CD4-positive, alpha-beta T cell treated with Interleukin-4 for 4 hours (primary cell): ENCODE results near the gene ZNF141.
"Not testable (repeated sequence)": the region's sequence is repeated elsewhere in the genome, so short reads cannot be mapped to it uniquely, and the experiment has no call there.

ENCODE experiments used
- DNase-seq: peaks from one replicate; pipeline ENCODE4 v3.0.0-alpha.2; 2020

The ZNF141 gene

GRCh38 chr4:337143-337931, at the start of gene ZNF141:
ZNF141 (plus strand) TSS chr4:337814; CDS start chr4:337984, 170 bp downstream.
- peak; percentile 95 for DNase-seq

DNA sequence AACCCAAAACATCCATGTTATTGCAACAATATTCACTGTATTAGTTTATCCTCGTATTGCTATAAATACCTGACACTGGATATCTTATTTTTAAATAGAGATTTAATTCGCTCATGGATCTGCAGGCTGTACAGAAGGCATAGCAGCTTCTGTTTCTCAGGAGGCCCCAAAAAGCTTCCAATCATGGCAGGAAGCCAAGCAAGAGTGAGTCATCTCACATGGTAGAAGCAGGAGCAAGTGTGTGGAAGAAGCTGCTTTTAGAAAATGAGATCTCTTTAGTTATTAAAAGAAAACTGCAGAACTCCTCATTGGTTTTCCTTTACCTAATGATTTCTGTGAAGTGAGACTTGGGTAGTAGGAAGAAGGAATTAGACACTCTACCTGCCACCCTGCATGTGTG, 48.7 kb upstream of the ZNF141 start:
- no peak for DNase-seq

- DNase-seq: no peak
Measured at GRCh38 chr4:294732-295131, 42.9 kb upstream of the ZNF141 start.

- DNase-seq: no peak
Measured at GRCh38 chr4:302381-302780, 35.2 kb upstream of the ZNF141 start.

DNA sequence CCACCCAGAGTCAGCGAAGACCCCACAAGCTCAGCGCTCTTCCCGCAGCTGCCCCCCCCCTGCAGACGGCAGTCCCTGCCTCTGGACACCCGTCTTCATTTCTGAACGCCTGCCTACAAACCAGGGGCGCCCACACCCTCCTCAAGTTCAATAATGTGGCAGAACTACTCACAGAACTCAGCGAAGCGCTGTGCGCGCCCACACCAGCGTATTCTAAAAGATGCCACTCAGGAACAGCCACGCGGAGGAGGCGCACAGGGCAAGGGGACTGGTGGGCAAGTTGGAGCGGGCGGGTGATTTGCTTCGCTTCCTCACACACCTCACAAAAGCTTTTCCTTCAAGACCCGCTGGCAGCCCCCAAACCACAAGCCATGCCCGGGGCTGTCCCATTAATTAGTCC, 33.1 kb upstream of the ZNF141 start:
- not testable (repeated sequence) for DNase-seq

DNA sequence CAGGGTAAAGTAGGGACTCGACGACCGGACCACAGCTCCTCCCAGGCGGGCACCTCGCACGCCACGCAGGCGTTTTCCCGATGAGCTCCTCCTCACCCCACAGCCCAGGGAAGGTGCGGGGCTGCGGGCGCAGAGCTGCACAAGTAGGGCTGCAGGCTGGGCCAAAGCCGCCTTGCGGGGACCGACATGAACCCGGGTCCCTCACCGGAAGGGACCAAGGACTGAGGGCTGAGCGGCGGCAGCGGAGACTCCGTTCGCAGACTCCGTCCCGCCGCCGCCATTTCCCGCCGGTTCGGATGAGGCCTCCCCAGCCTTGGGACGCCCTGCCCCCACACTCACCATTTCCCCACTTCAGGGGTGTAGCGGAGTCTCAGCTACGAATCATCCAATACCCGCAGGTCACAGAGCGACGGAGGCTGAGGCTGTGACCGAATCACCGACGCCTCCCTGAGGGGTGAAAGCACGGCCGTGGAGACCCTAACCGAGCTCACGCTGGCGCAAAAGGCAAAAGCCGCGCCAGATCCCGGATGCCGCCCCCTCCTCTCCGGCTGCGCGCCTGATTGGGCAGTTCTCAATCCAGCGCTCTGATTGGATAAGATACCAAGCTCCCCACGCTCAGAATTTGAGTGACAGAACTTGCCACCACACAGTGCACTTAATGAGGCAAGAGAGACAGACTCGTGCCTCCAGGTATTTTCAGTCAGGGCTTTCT, 32.5 kb upstream of the ZNF141 start, which contains the start of gene ZNF732:
ZNF732 (minus strand) TSS at position 506 of the 712 bp plus-strand sequence; CDS start at position 342, 164 bp downstream.
- no peak for DNase-seq

- no peak for DNase-seq
Measured at GRCh38 chr4:306551-306961, 31.1 kb upstream of the ZNF141 start.

DNA sequence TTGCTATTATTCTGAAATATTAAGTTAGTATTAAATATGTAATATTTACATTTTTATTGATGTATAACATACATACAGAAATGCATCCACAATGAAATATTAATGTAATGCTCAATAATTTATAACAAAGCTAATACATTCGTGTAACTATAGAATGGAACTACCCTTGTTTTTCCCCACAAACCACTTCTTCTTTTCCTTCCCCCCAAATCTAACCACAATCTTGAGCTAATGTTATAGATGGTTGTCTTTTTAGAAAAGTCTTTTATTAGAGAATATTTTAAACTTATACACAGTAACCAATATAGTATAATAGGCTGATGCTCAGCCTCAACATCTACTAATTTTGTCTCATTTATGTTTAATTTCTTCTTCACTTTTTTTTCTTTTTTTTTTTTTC, 27.8 kb upstream of the ZNF141 start:
- DNase-seq: no peak

DNA sequence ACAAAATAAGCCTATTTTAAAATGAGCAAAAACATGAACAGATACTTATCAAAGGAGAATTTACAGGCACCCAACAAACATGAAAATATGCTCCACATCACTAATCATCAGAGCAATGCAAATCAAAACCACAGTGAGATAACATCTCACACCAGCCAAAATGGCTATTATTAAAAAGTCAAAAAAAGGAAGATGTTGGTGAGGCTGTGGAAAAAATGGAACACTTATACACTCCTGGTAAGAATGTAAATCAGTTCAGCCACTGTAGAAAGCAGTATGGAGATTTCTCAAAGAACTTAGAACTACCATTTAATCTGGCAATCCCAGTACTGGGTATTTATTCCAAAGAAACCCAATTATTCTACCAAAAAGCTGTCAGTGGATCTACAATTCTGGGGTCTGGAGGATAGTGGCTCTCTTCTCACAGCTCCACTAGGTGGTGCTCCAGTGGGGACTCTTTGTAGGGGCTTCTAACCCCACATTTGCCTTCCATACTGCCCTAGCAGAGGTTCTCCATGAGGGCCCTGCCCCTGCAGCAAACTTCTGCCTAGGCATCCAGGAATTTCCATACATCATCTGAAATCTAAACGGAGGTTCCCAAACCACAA, 23.2 kb upstream of the ZNF141 start:
- no peak for DNase-seq

DNA sequence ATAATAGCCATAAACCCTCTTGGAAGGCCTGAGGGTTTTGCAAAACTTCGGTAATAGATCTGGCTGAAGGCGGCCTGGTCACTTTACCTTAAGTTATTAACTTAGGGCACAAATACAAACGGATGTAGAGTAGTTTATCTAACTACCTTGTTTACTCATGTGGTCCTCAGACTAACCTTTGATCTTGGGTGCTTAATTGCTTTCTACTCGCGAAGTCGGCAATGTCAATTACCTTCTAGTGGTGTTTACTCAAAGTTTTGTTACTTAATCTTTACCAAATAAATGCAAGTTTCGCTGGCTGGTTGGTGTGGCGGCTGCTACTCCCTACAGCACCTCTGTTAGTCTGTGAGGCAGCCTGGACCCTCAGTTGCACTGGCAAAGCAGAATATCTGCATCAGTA, 8.9 kb upstream of the ZNF141 start:
- no peak for DNase-seq

DNA sequence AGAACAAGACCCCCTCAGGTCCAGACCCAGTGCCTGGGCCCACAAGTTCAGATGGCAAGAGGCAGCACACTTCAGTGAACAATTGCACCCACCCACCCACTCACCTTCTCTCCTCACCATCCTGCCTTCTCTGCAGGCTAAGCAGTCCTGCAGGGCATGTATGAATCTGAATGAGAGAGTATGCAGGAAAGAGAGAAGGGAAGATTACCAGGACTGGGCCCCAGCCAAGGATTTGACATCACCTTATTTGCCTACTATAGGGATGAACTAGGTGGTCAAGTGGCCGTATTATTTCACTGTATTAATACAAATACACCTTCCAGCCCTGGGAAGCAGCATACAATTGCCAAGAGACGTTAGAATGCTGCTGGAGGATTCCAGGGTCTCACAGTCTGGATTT, 2.1 kb upstream of the ZNF141 start:
- no peak for DNase-seq

GRCh38 chr4:336099-336892, 1.3 kb upstream of the ZNF141 start:
- DNase-seq: no peak

DNA sequence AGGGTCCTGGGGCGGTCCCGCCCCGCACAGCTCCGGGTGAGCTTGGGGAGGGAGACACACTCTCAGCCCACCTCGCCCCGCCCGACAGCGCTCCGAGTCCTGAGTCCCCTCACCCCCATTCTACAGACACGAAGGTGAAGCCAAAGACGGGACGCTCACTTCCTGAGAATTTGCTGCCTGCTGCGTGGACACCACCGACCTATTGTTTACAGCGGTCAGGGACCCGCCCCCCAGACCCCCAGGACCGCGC, 796 bp upstream of the ZNF141 start:
- DNase-seq: no peak

DNA sequence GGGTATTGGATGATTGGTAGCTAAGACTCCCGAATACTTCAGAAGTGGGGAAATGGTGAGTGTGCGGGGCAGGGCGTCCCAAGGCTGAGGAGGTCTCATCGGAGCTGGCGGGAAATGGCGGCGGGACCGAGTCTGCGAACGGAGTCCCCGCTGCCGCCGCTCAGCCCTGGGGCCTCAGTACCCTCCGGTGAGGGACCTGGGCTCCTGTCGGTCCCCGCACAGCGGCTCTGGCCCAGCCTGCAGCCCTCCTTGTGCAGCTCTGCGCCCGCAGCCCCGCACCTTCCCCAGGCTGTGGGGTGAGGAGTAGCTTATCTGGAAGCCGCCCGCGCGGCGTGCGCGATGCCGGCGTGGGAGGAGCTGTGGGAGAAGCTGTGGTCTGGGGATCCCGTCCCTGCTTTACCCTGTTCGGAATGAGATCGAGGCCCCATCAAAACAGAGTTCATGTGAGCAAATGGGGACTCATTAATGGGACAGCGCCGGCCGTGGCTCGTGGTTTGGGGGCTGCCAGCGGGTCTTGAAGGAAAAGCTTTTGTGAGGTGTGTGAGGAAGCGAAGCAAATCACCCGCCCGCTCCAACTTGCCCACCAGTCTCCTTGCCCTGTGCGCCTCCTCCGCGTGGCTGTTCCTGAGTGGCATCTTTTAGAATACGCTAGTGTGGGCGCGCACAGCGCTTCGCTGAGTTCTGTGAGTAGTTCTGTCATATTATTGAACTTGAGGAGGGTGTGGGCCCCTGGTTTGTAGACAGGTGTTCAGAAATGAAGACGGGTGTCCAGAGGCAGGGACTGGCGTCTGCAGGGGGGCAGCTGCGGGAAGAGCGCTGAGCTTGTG, 531 bp downstream of the ZNF141 start:
- peak; percentile 27 for DNase-seq

DNA sequence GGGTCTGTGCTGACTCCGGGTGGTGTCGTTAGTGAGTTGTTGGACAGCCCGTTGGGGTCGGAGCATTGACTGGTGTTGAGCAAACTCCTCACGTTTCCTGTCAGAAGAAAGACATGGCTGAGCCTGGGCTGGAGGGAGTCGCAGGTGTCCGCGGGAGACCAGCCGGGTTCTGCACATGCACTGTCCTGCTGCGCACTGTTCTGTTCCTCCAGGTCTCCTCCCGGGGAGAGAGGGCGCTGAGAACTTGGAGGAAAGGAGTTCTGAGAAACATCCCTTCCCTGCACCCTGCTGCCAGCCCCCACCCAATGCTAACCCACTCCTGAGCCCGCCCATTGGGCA, 1.1 kb downstream of the ZNF141 start:
- DNase-seq: no peak

- DNase-seq: no peak
Measured at GRCh38 chr4:340011-340410, 2.4 kb downstream of the ZNF141 start.

DNA sequence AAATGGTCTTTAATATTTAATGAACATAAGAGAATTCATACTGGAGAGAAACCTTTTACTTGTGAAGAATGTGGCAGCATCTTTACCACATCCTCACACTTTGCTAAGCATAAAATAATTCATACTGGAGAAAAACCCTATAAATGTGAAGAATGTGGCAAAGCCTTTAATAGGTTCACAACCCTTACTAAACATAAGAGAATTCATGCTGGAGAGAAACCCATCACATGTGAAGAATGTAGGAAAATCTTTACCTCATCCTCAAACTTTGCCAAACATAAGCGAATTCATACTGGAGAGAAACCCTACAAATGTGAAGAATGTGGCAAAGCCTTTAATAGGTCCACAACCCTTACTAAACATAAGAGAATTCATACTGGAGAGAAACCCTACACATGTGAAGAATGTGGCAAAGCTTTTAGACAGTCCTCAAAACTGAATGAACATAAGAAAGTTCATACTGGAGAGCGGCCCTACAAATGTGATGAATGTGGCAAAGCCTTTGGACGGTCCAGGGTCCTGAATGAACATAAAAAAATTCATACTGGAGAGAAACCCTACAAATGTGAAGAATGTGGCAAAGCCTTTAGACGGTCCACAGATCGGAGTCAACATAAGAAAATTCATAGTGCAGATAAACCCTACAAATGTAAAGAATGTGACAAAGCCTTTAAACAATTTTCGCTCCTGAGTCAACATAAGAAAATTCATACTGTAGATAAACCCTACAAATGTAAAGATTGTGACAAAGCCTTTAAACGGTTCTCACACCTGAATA, 35.6 kb downstream of the ZNF141 start:
- DNase-seq: no peak

- DNase-seq: no peak
Measured at GRCh38 chr4:374298-375160, 36.9 kb downstream of the ZNF141 start.

GRCh38 chr4:384311-385010, 46.8 kb downstream of the ZNF141 start:
- no peak for DNase-seq
